ENCODE measurements around the gene BANP.
"Not testable (repeated sequence)": the region's sequence is repeated elsewhere in the genome, so short reads cannot be mapped to it uniquely, and the experiment has no call there.

BANP gene

DNA sequence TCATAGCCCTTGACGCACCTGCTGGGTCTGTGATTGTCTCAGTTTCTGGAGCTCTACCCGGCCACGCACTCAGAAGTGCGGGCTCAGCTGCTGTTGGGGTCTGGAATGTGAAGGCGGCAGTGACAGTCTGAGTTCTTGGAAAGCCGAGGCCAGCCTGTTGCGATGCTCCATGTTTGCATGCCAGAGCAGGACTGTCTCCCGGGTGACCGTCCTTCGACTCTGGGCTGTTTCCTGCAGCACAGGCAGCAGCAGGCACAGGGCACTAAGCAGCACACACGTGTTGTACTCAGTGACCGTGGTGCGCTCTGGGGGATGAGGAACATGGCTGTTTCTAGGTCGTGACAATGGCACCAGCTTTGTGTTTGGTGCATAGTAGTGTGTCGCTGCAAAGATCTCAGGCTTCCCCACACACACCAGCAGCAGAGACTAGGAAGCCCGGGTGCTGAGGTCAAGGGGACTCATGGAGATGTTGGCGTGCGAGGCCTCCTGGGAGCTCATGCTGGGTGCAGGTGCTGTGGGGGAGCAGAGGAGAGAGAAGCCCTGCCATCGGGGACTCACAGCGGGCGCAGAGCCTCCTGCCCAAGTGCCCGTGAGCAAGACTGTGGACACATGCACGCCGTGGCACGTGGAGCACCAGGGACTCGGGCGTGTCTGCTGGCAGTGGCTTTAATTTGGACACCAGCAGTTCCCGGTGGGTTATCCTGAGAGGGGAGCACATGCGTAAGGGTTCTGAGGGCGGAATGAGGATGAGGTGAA lies 84.8 kb downstream of the BANP start:
- not testable (repeated sequence) for DNase-seq

DNA sequence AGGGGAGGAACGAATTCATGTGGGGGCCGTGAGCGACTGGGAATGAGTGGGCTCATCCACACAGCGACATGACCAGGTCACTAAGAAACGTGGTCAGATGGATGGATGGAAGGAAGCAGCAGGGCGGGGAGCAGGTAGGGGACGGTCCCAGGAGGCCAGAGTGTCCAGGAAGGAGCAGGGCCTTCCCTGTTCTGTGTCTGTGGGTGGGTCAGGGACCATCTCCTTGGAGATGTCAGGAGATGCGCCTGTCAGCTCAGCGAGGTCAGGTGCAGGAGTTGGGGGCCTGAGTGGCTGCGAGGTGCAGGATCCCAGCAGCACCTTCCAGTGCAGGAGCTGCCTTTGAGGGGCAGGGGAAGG lies 85.4 kb downstream of the BANP start:
- DNase-seq = not testable (repeated sequence)

DNA sequence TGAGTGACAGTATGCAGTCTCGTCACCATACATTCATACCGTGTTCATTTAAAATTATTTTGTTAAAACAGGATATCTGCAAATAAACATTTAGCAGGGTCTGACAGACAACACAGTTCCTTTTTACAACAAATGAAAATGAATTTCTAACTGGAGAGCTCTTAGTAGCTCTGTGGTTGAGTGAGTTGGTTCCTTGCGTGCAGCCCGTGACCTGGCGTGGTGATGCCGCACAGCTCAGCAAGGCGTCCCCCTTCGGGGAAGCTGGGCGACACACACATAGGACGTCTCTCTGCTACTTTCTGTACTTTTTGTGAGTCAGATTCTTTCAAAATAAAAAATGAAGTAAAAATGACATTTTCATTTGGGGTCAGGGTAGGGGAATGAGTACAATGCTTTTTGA lies 86.1 kb downstream of the BANP start:
- DNase-seq = not testable (repeated sequence)

DNA sequence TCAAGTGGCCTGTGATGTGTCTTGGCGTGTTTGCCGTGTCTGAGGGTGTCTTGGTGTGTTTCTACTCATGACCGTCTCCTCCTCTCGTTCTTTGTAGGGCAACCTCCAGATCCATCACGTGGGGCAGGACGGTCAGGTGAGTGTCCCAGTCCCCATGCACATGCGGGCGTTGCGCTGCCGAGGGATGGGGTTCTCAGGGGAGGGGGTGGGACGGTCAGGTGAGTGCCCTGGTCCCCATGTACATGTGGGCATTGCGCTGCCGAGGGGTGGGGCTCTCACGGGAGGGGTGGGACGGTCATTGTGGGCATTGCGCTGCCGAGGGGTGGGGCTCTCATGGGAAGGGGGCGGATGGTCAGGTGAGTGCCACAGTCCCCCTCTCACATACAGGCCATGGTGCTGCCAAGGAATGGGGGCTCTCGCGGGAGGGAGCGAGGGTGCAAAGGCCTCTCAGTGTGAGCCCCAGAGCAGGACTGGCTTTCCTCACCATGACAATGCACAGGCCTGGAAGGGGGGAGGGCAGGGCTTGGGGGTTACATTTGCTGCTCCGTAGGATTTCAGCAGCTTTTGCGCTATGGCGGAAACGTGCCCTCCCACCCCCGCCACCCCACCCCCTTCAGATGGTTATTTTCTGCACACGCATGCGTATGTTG lies 86.8 kb downstream of the BANP start:
- not testable (repeated sequence) for DNase-seq

DNA sequence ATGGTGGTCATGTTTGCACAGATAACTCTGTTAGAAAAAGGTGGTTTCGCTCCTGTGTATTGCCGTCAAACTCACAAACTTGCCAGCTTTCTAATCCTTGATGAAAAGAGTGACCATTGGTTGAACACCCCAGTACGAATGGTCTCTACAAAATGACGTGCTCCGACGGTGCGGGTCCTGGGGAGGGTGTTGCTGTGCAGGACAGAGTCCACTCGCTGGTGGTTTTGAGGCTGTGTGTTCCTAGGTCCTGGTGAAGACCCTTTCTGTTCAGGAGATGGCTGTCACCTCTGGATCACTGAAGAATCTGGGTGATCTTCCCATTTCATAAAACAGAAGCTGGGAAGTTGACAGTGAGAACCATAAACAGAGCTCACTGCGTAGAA lies 87.3 kb downstream of the BANP start:
- DNase-seq = not testable (repeated sequence)

DNA sequence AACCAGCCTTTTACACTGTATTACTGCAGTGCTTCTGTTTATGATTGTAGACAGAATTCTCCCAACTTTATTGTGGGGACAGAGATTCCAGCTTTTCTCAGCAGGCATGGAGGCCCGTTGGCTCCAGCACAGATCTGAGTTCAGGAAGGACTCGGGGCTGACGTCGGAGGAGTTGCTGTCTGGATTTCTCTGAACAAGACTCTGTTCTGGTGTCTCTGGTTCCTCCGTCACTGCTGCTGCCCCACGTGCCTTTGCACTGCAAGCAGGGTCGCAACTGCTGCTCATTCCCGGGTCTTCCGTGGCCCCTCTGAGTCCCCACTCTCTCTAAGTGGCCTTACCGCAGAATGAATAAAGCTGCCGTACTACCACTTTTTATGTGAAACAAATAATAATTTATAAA lies 88.4 kb downstream of the BANP start:
- DNase-seq = no peak

DNA sequence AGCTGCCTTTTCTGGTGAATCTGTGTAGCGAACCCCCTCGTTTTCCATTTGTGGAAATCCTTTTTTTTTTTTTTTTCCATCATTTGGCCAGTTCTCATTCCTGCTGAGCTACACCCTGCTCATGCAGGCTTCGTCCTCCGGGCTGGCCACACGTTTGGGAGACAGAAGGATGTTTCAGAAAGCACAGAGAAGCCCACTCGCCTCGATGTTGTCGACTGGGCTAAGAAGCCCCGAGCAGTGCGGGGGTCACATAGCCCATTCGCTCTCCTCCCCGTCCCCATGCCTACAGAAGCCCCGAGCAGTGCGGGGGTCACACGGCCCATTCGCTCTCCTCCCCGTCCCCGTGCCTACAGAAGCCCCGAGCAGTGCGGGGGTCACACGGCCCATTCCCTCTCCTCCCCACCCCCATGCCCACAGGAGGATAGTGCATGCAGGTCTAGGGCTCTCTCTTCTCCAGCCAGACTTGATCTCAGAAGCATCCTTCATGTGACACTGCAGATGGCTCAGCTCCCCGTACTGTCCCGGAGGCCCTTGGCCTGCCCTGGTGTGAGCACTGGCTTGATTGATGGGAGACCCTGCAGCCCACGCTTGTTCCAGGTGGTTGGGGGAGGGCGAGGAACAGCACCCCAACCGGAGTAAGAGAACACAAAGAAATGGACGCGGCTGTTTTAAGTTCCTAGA lies 89.1 kb downstream of the BANP start:
- not testable (repeated sequence) for DNase-seq

DNA sequence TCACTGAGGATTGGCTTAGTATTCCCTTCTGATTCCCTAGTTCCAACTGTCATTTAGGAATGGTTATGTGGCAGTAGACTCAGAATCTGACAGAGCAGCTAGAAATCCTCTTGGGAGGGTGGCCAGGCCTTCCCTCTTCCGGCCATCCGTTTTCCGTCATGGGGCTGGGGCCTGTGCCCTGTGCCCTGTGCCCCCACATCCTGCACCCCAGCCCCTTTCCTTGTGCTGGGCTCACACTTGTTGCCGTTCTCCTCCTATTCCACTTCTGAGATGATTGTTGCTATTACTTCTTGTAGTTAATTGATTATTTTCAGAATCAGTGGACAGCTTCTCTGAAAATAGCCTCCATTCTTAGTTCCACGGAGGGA lies 89.6 kb downstream of the BANP start:
- DNase-seq = not testable (repeated sequence)

DNA sequence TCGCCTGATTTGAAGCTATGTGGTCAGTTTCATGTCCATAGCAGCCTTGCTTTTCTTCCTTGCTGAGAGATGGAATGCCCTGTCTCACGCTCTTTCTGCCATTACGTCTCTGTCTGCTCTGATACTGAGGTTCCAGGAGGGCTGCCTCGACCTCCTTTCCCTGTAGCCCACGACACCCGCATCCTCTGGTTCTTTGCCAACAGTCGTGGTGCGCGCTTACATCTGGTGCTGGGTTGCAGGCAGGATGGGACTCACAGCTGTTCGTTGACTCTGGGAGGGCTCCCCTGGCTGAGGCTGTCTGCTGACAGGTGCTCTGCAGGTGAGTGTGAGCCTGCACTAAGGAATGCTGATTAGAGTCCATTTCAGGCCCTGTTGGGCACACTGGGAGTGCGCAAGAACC lies 90.3 kb downstream of the BANP start:
- DNase-seq = not testable (repeated sequence)

DNA sequence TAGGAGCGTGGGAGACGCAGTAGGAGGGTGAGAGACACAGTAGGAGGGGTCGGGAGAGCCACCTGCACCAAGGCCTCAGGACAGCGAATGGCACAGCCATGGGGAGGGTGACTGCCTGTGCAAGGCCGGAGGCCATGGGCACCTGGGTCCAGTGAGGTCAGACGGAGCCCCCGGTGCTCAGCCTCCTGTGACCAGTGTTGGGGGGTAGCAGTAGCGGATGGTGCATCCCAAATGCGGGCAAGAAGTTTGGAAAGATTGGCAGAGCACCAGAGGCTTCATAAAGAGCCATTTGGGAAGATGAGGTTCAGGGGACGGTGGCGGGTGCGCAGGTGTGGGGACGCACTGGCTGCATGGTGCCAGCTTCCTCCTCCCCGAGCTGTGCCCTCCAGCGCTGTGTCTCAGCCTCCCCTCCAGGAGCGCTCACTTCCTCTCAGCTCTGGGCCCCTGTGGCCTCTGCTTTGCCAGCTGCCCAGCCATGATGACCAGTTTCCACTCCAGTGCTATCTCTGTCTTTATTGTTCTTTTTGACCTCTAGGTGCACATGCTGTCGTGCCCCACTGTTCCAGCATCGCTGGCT lies 90.8 kb downstream of the BANP start:
- not testable (repeated sequence) for DNase-seq

DNA sequence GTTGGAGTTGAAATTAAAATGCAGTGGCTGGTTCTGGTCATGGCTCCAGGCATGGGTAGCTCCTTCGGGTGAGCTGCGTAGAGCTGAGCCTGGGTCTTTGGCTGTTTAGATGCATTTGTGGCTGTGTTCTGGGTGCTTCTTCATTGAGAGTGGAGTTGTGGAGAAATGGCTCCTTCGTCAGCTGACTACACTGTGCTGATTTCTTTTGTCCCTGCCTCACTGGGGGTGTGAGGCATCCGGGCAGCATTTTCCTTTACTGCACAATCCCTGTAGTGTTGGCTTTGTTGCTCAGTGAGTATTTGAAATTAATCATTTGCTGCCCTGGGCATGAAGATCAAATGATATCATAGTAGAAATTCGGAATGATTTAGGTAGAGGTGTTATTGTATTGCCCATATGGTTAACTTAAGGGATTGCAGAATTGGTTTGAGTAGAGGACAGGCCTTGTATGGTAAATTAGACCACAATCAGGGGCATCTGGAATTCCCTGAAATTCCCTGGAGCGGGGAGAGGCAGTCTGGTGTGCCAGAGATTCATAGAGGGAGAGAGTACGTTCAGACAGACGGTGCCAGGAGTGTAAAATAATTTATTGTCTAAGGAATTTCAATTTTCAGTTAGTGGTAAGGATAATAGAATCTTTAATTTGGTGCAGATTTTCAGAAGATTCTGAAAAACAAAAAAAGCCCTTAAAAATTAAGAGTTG lies 92.1 kb downstream of the BANP start:
- DNase-seq = not testable (repeated sequence)

DNA sequence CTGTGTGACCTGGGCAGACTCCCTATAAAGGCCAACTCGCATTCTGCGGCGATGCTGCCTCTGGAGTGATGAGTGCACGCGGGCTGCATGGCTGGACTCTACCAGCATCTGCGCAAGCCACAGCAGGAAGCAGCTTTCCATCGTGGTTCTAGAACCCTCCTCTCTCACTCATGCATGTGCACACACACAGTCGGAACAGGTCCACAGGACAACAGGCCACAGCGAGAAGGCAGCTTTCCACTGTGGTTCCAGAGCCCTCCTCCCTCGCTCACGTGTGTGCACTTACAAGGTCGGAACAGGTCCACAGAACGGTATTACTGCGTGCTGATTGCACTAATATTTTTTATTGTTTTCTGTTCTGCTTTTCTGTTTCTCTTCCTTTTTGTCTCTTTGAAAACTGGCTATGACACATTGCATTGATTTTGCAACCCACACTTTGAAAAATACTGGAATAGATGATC lies 92.9 kb downstream of the BANP start:
- not testable (repeated sequence) for DNase-seq

DNA sequence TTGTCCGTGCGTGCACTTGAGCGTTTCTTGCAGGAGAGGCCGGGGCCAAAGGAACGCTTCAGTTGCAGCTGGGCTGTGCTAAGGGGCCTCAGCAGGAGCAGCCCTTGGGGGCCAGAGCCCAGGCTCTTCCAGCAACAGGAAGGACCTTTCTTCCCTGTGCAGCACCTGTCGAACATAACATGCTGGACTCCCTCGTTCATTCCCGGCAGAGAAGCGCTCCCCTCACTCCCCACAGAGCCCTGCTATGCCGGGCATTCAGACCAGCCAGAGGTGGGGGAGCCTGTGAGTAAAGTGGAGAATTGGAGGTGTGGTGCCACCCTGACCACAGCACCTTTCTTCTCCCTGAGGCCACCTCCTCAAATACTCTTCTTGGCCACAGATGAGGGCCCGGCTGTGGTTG lies 94.1 kb downstream of the BANP start:
- not testable (repeated sequence) for DNase-seq

DNA sequence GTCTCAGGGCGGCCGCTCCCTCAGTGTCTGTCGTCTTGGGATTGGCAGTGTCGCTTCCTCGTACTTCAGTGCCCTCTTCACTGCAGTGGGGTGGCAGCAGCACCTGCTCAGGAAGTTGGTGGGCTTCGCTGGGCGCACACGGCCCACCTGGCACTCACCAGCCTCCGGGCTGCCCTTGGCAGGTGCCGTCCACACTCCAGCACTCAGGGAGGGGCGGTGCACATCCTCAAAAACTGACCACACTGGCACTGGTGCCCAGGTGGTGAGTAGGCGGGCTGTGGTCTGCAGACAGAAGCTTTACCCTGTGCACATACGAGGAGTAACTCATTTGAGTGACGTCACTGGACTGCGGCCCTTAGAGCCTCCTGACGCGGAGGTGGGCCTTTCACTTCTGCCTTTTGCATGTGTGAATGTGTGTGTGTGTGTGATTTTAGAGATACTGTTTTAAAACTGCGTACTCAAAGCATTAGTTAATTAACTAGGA lies 94.6 kb downstream of the BANP start:
- no peak for DNase-seq

DNA sequence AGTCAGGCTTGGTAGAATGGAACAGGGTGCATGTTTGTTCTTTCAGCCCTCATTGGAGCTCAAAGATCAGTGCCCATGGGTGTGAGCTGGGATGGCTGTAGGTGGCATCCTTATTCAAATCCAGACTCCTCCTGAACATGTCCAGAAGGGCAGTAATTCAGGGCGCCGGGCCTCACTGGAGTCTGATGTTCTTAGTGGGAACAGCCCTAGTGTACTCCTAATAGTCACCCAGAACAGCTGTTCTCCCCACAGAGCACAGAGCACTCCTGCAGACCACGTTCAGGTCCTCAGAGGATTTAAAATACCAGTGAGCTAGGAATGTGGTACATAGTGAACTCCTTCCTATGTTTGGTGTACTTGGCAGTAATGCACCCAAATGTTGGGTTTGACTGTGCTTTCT lies 96.2 kb downstream of the BANP start:
- no peak for DNase-seq

DNA sequence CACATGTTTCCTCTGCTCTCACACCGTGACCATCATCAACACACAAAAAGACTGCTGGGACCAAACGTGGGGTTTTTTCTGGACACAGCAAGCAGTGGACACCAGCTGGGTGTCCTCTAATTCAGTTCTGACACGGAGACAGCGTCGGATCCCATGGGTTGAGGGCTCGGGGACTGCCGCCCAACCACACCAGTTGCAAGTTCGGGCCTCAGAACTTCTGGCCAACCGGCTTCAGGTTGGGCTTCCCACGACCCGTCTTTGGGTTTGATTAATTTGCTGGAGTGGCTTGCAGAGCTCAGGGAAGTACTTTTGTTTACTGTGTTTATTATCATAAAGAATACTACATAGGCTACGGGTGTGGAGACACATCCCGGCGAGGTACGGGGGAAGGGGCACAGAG lies 97.8 kb downstream of the BANP start:
- no peak for DNase-seq

DNA sequence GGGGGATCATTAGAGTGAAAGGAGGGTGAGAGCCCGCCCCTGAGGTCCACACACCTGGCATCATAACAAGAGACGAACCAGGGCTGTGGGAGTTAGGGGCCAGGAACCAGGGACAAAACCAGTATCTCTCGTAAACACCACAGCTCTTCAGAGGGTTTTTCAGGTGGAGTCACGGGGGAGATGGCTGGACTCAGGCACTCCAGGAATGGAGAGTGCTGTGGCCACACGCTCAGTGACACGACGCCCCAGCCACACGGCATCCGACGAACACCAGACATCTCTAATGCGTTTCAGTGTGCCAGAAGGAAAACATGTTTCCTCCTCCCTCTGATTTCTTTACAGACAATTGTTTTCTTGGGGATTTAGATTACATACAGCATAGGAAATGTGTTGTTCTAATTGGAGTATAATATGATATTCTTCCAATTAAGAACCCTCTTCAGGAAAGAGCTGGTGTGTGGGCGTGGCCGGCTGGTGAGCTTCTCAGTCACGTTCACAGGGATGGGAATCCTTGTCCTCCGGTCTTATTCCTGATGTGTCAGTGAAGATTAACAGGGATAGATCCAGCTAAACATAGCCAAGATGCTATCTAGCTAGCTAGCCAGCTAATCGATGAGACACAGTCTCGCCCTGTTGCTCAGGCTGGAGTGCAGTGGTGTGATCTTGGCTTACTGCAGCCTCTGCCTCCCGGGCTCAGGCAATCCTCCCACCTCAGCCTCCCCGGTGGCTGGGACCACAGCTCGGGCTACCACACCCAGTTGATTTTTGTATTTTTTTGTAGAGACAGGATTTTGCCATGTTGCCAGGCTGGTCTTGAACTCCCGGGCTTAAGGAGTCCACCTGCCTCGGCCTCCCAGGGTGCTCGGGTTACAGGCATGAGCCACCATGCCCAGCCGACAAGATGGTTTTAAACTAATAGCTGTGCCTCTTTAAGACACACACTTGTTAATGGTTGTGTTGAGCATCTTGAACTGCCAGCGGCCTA lies 98.6 kb downstream of the BANP start:
- no peak for DNase-seq

DNA sequence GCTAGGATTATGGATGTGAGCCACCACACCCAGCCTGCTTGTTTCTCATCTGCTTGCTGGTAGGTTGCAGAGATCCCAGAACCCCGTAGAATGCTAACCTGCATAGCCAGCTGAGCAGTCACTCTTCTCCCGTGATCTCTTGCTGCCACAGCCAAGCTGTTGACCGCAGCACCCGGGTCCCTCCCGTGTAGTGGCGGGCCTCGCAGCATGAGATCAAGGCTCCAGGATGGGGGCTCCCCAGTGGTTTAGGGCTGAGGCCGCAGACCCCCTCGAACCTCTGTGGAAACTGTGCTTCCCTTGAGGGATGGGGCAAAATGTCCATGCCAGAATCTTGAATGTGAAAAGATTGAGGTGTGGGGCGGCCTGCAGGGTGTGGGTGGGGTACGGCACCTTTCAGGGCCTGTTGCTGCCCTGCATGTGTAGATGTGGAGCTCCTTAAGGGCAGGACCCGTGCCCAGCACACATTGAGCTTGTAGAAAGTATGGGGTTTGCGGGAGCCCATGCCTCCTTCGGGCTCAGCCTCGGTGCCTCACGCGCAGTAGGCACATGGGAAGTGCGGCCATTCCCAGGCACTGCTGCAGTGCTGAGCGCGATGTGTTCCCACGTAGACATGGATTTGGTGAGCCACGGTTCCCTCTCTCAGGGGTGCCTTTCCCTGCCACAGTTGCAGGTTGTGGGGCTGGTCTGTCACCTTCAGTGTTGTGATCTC lies 99.9 kb downstream of the BANP start:
- no peak for DNase-seq

DNA sequence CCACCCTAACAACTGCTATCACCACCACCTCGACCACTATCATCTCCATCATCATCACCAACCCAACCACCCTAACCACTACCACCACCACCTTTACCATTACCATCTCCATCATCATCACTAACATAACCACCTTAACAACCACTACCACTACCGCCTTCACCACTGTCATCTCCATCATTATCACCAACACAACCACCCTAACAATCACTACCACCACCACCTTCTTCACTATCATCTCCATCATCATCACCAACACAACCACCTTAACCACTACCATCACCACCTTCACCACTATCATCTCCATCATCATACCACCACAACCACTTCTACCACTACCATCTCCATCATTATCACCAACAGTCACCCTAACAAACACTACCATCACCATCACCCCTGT lies 101.4 kb downstream of the BANP start:
- no peak for DNase-seq

DNA sequence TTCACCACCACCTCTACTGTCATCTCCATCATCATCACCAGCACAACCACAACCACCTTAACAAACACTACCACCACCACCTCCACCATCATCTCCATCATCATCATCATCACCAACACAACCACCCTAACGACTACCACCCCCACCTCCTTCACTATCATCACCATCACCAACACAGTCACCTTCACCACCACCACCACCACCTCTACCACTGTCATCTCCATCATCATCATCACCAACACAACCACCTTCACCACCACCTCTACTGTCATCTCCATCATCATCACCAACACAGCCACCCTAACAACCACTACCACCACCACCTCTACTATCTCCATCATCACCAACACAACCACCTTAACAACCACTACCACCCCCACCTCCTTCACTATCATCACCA lies 102.2 kb downstream of the BANP start:
- DNase-seq = not testable (repeated sequence)

DNA sequence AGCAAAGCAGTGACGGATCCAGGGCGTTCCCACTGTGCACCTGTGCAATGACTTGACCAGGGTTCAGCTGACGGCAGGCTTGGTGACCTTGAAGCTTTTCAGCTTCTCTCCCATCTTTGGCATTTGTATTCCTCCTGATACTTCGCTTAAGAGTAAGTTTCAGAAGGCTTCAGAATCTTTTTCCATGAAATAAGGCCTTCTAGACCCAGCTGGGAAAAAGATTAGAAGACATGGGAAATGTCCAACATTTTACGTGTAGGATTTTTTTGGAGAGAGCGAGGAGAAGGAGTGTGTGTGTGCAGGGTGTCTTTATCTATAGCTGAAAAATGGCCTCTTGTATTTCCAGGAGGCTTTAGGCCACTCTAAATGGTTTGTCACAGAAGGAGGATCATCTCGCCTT lies 104.1 kb downstream of the BANP start:
- no peak for DNase-seq

Measured in activated CD4-positive, alpha-beta T cell treated with anti-CD3 and anti-CD28 coated beads, Interleukin-10, Interleukin-2, amounts not matched to agents 100 ng/mL and 50 ng/mL, durations not matched to agents 16 hours and 8 hours (primary cell).